Left forelimb (tissue), 1 donor: ENCODE data around the gene CENPC.
A peak's percentile ranks its signal among the peaks of the same experiment; 100 is the strongest.
"Not testable (repeated sequence)": the region's sequence is repeated elsewhere in the genome, so short reads cannot be mapped to it uniquely, and the experiment has no call there.

Experiments used
- DNase-seq: peaks from one replicate; pipeline ENCODE4 v3.0.0-alpha.2; 2018; ENCODE audit warnings: low spot score

CENPC gene

GRCh38 chr4:67545199-67546003, at the start of gene CENPC:
Gene CENPC (minus strand): TSS chr4:67545503. CDS start chr4:67545355, 148 bp downstream.
- DNase-seq = peak; percentile 95

GRCh38 chr4:67593741-67594175, 48.5 kb upstream of the CENPC start:
- DNase-seq = no peak

- no peak for DNase-seq
These were observed 41.9 kb upstream of the CENPC start for GRCh38 chr4:67587156-67587555.

GRCh38 chr4:67584496-67584895, 39.2 kb upstream of the CENPC start:
- DNase-seq = no peak

GRCh38 chr4:67581913-67582312, 36.6 kb upstream of the CENPC start:
- no peak for DNase-seq

- no peak for DNase-seq
These were observed 36.0 kb upstream of the CENPC start for GRCh38 chr4:67581208-67581857.

DNA sequence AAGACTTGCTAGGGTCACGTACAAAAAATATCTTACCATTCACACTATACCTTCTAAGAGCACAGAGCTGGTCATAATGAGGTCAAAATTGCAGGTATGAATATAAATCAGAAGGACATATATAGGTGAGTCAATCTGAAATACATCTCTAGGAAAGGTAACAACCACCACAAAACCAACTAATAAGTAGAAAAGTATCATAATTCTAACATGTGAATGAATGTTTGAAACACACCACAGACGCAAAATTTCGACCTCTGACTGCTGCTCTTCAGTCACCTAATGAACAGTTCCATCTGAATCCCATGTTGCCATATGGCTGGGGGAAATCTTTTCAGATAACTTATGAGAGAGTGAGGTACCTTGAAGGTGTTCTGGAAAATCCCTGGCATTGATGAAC, 35.3 kb upstream of the CENPC start:
- no peak for DNase-seq

DNA sequence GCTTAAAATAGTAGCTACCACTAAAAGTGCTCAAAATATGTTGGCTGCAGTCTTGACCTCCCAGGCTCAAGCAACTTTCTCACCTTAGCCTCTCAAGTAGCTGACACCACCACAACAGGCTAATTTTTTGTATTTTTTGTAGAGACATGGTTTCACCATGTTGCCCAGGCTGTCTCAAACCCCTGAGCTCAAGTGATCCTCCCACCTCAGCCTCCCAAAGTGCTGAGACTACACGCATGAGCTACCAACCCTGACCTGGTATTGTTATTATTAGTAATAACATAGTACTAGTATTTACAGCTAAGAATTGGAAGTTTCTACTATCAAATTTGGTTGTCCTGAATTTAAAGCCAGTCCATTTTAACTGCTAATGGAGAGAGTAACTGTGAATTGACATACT, 31.2 kb upstream of the CENPC start:
- no peak for DNase-seq

DNA sequence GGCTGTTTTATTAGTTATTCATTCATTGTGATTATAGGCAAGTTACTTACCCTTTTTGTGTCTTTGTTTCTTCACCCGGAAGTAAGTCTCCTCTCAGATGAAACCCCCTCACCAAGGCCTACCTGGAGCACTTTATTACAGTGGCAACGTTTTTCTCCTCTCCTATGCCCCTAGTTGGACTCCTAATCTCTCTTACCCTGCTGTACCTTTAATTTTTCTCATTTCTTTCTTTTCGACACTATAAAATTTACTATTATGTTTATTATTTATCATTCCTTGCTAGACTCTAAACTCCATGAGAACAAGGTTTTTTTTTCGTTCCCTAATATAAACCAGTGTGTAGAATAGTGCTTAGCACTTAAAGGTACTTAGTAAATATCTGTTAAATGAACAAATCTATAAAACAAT, 30.8 kb upstream of the CENPC start:
- no peak for DNase-seq

GRCh38 chr4:67575232-67576058, 30.1 kb upstream of the CENPC start:
- DNase-seq = no peak

- DNase-seq = no peak
These were observed 27.9 kb upstream of the CENPC start for GRCh38 chr4:67573193-67573592.

DNA sequence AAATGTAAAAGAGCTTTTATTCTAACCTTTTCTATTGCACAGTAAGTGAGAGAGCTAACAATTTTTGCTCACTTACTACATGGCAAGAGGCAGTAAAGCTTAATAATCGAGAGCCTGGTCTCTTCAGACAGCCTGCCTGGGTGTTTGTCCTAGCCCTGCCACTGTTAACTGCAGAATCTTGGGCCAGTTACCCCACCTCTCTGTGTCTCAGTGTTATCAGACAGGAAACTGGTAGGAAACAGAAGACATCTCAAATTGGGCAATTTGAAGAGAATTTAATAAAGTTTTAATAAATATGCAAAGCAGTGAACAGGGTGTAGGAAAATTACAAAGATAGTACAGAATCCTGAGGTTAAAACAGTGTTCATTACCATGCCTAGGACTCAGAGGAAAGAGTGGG, 26.7 kb upstream of the CENPC start:
- DNase-seq = no peak

GRCh38 chr4:67570537-67570936, 25.2 kb upstream of the CENPC start:
- DNase-seq = no peak

DNA sequence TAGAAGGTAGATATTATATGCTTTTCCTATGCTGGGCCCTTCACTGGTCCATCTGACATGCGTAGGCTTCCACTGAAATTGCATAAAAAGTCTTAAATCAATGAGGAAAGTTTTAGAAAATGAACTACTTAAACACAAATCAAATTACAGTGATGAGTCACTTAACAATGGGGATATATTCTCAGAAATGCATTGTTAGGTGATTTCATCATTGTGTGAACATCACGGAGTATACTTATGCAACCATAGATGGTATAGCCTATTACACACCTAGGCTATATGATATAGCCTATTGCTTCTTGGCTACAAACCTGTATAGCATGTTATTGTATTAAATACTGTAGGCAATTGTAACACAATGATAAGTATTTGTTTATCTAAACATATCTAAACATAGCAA, 23.5 kb upstream of the CENPC start:
- no peak for DNase-seq

GRCh38 chr4:67566335-67566734, 21.0 kb upstream of the CENPC start:
- DNase-seq = no peak

- no peak for DNase-seq
These were observed 20.0 kb upstream of the CENPC start for GRCh38 chr4:67565284-67565683.

DNA sequence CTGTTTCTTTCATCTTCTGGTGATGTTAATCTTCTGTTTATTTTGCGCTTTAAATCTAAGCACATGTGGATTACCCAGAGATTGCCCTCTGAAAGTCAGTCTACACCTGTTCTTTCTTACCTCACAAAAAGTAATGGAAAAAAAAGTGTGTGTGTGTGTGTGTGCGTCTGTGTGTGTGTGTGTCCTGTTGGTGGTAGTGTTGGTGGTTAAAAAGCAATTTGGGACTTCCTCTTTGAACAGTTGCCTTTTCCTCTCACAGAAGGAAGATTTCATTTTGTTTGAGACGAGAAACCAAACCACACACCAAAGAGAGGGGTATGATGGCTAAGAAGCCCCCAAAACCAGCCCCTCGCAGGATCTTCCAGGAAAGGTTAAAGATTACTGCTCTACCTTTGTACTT, 13.2 kb upstream of the CENPC start, which contains the start of gene STAP1:
TSS of gene STAP1 (plus strand) at position 235 of the 400 bp plus-strand sequence. CDS start at position 318, 83 bp downstream.
- DNase-seq = no peak

- DNase-seq = no peak
These were observed 11.1 kb upstream of the CENPC start for GRCh38 chr4:67556436-67556835.

DNA sequence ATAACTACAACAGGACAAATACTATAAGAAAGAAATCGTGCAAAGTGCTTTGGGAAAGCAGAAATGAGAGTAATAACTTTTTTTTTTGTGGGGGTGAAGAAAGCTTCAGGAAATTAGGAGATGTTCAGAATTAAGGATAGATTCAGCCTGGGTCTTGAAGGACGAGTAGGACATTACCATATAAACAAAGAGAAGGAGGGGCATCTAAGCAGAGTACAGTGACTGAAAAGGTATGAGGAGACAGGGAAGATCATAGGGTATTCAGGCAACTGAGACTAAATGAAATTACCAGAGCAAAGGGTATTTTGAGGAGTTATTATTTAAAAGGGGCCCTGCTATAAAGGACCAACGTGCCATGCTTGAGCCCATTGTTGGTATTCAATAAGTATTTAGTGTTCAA, 10.1 kb upstream of the CENPC start:
- DNase-seq = no peak

DNA sequence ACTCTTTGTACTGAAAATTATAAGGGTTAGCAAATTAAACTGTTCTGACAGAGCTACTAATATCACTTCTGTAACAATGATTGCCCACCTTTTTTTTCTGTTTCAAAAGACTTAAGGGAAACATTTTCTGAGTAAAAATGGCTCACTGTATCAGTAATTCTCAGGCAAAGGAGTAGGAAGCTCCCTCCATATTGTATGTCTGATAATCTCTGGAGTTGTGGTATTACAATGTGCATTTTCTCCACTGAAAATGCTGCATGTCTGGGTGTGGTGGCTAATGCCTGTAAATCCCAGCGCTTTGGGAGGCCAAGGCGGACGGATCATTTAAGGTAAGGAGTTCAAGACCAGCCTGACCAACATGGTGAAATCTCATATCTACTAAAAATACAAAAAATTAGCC, 8.8 kb upstream of the CENPC start:
- no peak for DNase-seq

- DNase-seq = not testable (repeated sequence)
These were observed 7.0 kb upstream of the CENPC start for GRCh38 chr4:67552146-67552792.

DNA sequence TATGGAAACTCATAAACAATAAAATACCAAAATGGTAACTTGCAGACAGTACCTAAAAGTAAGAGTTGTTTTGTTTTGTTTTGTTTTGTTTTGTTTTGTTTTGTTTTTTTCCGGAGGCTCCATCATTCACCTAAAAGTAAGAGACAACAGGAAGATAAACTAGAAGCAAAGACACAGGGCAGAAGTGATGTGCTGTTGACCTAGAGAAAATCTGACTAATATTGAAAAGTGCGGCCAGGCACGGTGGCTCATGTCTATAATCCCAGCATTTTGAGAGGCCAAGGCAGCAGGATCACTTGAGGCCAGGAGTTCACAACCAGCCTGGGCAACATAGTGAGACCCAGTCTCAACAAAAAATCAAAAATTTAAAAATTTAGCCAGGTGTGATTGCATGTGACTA, 5.6 kb upstream of the CENPC start:
- no peak for DNase-seq
